Measurements from ENCODE around the gene CYTH1.
"Not testable (repeated sequence)": the region's sequence is repeated elsewhere in the genome, so short reads cannot be mapped to it uniquely, and the experiment has no call there.

CYTH1 gene

DNA sequence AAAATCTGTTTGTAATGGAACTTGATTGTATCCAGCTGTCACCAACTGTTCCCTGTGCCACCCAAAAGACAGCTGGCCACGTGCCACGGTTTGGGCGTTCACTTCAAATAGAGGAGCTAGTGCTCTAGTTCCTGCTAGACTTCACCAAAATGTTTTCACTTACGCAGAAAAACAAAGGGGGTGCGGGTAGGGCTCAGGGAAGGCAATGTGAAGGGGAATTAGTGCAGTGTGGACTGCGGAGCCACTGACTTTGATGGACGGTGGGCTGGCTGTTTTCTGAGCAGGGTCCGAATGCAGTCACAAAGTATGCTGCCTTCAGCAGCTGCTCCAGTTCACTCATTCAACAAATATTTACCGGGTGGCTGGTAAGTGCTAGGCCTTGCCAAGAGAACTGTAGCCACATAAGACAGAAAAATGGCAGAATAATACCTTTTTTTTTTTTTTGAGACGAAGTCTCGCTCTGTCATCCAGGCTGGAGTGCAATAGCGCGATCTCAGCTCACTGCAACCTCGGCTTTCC is 7.6 kb upstream of the CYTH1 start:
- in situ Hi-C loops (cut with MboI; ENCODE audit: low sequenced_read_pairs), result no loop called here

DNA sequence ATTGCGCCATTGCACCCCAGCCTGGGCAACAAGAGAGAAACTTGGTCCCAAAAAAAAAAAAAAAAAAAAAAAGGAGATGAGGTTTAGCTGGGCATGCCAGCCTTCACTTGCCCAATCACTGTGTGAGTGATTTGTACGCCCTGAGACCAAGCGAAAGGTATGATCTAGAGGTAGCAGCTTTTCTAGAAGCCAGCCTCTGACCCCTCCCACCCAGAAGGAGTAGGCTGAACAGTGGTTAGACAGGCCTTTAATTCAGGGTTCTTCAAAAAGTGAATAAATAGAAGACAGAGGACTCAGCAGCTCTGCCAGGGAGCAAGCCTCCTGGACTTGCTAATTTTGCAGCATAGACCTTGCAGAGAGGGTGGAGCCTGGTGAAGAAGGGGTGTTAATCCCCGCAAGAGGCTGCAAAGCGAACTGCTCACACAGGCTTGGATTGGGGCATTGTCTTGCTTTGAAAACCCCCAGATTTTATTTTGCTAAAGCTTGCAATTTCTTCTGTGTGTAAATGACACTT is 7.1 kb upstream of the CYTH1 start:
- in situ Hi-C loops (cut with MboI; ENCODE audit: low sequenced_read_pairs), result no loop called here

DNA sequence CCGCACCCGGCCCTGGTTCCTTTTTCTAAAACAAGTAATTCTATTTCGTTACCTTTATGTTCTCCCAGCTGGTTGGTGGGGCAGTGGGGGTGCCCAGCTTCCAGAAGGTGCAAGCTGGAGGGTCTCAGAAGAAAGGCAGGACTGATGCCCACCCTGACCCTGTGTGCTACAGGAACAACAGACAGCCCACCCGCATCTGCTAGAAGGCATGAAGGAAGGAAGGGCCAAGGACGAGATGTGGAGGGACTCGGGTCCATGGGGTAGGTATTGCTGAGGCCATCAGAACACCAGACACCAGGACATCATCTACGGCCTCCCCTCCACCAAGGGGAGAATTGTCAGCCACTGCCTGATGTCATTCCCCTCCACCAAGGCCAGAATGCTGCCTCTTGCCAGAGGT is 6.4 kb upstream of the CYTH1 start:
- in situ Hi-C loops (cut with MboI; ENCODE audit: low sequenced_read_pairs), result no loop called here

DNA sequence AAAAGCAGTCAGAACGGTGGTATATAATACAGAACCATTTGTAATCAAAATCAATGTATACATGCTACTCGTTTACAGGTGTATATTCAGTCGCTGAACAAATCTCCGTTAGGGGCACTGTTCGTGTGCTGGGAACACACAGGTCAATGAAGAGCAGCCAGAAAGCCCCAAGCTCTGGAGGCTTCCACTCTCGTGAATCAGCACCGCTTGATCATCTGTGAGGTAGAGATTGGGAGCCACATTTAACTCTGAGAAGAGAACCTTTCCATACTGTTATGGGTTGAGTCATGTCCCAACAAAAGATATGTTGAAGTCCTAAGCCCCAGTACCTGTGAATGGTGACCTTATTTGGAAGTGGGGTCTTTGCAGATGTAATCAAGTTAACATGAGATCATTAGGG is 5.4 kb upstream of the CYTH1 start:
- in situ Hi-C loops (cut with MboI; ENCODE audit: low sequenced_read_pairs), result no loop called here

DNA sequence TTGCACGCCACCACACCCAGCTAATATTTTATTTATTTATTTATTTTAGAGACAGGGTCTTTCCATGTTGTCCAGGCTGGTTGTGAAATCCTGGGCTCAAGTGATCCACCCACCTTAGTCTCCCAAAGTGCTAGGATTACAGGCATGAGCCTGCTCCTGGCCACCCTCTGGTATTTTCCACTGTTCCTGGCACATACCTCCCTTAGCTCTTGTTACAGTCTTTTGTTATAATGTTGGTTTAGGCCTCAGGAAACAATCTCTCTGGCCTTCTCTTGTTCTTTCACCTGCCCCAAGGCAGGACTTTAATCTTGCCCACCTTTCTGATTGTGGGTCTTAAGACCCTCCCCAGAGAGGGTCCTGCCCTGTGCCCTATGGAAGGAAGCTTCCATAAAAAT is 3.6 kb upstream of the CYTH1 start:
- in situ Hi-C loops (cut with MboI; ENCODE audit: low sequenced_read_pairs), result no loop called here

DNA sequence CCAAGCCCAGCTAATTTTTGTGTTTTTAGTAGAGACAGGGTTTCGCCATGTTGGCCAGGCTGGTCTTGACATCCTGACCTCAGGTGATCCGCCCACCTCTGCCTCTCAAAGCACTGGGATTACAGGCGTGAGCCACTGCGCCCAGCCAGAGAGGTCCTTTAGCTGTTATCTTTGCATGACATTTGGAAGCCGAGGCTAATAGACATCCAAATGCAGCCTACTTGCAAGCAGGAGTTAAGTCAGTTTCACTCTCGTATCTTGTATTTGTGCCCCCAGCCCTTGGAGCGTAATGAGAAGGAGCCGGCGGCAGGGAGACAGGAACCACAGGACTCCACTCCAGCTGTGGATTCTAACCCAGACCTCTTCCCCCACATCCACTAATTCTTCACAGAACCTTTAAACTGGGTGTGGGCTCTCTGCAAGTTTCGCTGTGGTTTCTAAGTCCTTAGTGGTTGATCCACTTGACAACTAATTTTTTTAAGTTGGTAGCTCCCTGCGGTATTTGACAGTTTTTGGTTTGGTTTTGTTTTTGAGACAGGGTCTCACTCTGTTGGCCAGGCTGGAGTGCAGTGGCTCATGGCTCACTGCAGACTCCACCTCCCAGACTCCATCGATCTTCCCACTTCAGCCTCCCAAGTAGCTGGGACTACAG is 3.1 kb upstream of the CYTH1 start:
- in situ Hi-C loops (cut with MboI; ENCODE audit: low sequenced_read_pairs), result no loop called here

DNA sequence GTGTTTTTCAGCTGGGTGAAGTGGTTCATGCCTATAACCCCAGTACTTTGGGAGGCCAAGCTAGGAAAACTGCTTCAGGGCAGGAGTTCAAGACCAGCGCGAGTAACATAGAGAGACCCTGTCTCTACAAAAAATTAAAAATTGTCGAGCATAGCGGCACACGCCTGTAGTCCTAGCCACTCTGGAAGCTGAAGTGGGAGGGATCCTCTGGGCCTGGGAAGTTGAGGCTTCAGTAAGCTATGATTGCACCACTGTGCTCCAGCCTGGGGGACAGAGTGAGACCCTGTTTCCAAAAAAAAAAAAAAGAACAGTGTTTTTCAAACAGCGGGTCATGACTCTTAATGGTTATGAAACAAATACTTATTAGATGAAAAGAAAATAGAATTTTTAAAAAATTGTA is 2.3 kb upstream of the CYTH1 start:
- in situ Hi-C loops (cut with MboI; ENCODE audit: low sequenced_read_pairs), result no loop called here

DNA sequence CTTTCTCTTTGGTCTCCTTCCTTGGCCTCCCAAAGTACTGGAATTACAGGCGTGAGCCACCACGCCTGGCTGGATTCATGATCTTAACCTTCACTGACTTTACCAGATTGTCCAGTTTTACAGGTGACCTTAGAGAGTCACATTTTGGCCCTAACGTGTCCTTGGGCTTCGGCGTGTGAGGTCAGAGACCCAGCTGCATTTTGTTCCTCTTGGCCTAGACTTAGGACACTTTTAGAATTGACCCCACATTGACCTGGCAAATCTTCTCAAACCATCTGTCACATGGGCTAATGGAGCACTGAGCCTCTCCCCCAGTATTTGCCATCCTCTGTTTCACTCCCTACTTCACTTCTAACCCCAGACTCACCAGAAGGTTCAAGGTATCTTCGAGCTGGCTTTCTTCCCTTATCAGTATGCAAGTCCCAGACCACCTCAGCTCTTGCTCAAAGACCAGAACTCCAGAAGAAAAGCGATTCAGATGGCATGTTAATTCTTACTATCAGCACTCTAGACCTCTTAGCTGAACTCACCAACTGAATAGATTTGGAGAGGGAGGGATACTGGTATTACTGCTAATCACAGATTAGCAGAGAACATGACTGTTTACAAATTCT is 1.7 kb upstream of the CYTH1 start:
- in situ Hi-C loops (cut with MboI; ENCODE audit: low sequenced_read_pairs), result no loop called here

DNA sequence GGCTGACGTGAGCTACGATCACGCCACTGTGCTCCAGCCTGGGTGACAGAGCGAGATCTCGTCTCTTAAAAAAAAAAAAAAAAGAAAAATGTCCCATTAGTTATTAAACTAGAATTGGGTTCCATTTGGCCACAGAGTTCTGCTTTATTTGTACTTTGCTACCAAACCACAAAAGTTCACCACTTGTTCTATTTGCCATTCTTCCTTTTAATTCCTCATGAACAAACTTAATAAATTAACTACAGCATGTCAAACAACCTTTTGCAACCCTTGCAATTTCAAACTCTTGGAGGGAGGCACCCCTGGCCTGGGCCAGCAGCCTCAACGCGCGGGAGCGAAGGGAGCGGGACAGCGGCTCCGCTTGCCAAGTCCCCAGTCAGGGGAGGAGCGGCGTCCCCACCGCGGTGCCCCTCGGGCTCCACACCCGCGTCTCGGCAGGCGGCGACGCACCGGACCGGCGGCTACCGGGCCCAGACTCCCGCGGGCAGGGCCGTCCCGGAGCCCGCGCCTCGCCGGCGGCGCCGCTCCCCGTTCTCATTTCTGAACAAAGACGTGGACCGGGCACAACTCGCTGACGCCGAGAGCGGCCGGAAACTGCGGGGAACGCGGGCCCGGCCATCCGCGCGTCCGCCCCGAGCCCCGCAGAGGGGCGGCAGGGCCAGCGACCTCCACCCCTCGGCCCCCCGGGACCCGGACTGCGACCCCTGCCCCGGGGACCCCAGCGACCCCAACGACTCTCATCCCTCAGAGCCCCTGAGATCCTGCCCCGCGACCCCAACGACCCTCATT is 775 bp downstream of the CYTH1 start:
- in situ Hi-C loops (cut with MboI; ENCODE audit: low sequenced_read_pairs), result no loop called here

DNA sequence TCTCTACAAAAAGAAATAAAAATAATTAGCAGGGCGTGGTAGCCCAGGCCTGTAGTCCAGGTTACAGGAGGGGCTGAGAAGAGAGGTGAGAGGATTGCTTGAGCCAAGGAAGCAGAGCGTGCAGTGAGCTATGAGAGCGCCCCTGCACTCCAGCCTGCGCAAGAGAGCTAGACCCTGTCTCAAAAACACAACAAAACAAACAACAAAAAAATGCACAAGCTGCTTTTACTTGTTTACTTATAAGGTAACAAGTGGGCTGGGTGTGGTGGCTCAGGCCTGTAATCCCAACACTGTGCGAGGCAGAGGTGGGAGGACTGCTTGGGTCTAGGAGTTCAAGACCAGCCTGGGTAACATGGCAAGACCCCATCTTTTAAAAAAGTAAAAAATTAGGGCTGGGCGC is 1.7 kb downstream of the CYTH1 start:
- in situ Hi-C loops (cut with MboI; ENCODE audit: low sequenced_read_pairs), result no loop called here

DNA sequence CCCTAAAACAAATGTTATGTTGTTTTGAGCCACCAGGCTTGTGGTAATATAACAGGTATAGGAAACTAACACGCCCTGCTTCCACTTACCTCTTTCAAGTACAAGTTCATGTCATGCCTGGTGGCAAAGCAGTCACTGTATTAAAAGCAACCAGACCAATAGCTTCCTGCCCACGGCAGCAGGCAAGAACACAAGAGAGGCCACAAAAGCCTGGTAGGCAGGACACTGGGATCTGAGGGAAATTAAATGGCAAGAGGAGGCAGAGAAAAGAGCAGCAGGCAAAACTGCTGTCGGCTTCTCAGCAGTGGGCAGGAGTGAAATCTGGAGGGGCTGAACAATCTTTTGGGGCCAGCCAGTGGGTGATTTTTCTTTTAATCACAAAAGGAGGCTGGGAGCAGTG is 2.2 kb downstream of the CYTH1 start:
- in situ Hi-C loops (cut with MboI; ENCODE audit: low sequenced_read_pairs), result no loop called here

DNA sequence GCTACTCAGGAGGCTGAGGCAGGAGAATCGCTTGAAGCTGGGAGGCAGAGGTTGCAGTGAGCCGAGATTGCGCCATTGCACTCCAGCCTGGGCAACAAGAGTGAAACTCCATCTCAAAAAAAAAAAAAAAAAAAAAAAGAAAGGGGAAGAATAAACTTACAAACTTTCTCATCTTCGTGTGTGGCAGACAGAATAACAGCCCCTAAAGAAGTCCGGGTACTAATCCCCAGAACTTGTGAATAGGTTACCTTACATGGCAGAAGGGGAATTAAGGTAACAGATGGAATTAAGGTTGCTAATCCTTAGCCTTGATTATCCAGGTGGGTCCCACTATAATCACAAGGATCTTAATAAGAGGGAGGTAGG is 2.8 kb downstream of the CYTH1 start:
- in situ Hi-C loops (cut with MboI; ENCODE audit: low sequenced_read_pairs), result not testable (repeated sequence)

DNA sequence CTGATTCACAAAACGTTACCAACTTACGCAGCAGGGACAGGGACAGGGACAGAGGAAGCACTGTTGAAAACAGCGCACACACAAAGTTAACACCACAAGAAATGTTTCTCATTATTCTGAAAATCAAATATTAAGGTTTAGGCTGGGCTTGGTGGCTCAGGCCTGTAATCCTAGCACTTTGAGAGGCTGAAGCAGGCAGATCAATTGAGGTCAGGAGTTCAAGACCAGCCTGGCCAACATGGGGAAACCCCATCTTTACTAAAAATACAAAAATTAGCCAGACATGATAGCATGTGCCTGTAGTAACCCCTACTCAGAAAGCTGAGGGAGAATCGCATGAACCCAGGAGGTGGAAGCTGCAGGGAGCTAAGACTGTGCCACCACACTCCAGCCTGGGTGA is 4.2 kb downstream of the CYTH1 start:
- in situ Hi-C loops (cut with MboI; ENCODE audit: low sequenced_read_pairs), result no loop called here

DNA sequence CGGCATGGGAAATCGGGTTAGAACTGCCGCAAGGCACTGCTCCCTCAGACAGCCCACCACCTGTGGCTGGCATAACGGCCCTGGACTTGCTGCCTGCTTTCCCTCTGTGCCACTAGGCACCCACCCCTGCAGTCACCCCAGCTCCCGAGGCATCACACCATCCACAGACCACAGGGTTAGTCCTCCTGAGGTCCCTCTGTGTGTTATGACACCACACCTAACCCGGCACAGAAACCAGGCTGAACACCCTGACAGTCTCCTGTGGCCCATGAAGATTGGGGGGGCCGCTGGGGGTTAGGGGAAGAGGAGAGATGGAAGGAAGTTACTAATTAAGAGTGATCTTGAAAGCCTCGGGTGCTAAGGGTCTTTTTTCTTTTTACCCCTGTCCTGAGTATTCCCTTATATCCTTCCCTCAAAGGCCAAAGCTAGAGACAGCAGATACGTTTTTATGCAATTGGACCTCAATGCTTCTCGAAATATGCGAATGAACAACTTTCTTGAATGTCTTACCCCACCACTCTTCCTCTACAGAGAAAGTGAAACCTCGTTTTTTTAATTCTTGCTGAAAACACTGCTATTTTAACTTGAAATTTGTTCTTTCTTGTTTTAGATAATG is 7.0 kb downstream of the CYTH1 start:
- in situ Hi-C loops (cut with MboI; ENCODE audit: low sequenced_read_pairs), result no loop called here

DNA sequence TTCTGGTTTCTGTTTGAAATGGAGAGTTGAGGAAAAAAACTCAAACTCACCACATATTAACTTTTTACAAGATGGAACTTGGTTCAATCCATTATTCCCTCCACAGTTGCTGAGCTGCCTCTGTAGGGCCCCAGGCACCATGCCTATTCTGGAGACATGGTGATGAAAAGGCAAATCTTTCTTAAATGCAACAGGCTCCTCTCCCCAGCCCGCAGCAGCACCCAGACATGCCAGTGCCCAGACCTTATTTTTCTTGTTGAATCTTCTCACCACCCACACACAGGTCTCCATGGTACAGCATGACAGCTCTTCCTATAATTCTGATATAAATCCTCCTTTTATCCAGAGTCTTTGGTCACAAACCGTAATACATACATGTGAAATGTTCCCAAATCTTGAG is 7.6 kb downstream of the CYTH1 start:
- in situ Hi-C loops (cut with MboI; ENCODE audit: low sequenced_read_pairs), result no loop called here

DNA sequence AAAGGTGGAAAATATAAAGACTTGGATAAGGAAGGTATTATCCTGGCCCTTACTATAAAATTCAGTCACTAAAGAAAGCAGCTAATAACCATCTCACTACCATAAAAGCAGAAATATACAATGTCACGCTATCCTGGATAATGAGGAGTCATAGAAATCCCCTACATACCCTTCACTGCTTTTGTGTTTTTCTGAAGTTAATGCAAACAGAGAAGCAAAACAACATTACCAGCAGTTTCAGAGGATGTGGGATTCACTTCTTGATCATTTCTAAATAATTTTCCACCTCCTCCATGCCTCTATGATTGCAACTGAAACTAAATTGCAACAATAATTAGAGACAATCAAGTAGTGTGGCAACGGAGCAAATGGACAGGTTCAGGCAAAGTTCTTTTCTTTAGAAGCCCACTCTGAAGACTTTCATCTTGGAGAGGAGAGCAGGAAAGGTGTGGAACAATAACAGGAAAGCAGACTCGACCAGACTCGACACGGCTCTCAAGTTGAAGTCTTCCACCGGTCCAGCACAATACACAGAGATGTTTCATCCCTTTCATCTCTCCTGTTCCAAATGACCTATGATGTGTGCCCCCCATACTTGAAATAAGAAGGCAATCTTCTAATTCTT is 10.2 kb downstream of the CYTH1 start:
- in situ Hi-C loops (cut with MboI; ENCODE audit: low sequenced_read_pairs), result no loop called here

DNA sequence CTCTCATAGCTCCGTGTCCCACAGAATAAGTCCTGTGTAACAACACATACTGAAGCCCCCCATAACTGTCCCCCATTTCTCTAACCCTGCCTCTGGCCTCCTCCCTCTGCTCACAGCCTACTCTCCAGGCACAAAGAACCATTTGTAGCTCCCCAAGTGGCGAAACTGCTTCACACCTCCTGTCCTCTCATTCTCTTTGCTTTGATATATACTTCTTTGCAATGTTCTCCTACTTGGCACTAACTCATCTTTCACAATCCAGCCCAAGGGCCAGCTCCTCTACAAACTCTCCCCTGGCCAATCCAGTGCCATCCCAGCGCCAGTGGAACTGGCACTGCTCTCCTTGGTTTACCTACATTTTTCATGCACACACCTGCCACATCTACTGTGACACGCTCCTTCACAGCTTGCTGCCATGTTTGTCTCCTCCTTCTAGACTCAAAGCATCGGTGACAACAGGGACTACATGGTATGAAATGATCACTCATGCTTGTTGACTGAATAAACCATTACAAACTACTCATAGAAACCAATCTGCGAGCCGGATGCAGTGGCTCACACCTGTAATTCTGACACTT is 12.8 kb downstream of the CYTH1 start:
- in situ Hi-C loops (cut with MboI; ENCODE audit: low sequenced_read_pairs), result no loop called here

DNA sequence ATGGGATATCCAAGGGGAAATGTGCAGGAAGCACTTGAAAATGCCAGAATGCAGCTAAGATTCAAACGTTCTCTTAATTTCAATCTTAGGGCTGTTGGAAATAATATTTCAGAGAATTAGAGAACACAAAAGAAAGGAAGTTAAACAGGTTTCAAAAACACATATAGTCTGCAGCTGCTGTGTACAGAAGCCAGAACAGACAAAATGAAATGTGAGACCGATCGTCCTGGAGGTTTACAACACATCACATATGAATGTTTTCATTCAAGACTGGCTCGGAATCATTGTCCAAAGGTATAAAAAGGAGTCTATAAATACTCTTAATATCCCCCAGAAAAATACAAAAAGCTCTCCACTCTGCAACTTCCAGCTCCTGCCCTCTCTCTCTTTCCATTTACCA is 14.3 kb downstream of the CYTH1 start:
- in situ Hi-C loops (cut with MboI; ENCODE audit: low sequenced_read_pairs), result no loop called here

DNA sequence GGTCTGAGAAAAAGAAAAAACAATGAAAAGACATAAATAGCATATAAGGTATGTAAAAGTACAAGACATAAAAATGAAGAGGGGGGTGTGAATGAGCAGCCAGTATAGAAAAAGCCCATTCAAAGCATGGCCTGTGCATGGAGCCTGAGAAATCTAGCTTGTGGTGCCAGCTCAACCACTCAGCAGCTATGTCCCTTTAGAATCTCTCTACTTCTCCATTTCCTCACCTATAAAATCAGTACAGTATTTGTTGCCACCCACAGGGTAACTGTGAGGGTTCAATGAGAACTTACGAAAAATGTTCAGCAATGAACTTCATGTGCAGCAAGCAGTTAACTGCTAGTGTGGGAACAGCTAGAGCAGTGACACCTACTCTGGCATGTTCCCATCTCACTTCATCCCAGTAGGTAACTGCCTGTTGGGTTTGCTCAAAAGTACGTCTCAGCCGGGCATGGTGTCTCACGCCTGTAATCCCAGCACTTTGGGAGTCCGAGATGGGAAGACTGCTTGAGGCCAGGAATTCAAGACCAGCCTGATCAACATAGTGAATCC is 15.3 kb downstream of the CYTH1 start:
- in situ Hi-C loops (cut with MboI; ENCODE audit: low sequenced_read_pairs), result no loop called here

DNA sequence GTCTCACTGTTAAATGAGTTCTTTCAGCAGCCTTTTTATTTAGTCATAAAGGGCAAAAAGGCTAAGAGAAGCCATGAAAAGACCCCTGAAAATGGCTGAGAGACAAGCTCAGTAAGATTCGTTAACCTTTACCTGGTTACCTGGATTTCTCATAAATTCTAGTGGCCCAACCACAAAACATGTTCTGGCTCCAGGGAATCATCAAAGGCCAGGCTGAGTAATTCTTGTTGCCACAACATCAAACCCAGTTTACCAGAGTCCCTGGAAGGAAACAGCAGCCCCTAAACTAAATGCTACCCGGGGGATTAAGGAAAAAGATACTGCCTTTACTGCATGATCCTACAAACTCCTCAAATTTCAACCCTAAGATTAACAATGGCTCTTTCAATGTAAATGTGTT is 15.8 kb downstream of the CYTH1 start:
- in situ Hi-C loops (cut with MboI; ENCODE audit: low sequenced_read_pairs), result no loop called here
